ENCODE results near the gene FXYD3. TPM values are rescaled to one million over a fixed set of nuclear protein-coding genes. Genes with fewer than 3 reads are reported as not detected.

FXYD3 gene
- total RNA-seq: not detected
- polyA plus RNA-seq: not detected

- DNase-seq: no peak
- Mint-ChIP-seq H3K4me1 (peaks cover 3 to 8% (median 5%) of the 10 kb centered on the region in 4 donors), H3K27ac (peak within 1 kb of the TSS; percentile 26 to 64 (median 36)), H3K4me3 (peak within 1 kb of the TSS in 1 of 4 donors; percentile 41), H3K36me3 (no peaks in the 10 kb centered on the region), H3K9me3 (no peaks in the 10 kb centered on the region), H3K27me3 (peaks cover 5% of the 10 kb centered on the region)
- H3K27ac ChIP-seq (ENCODE audit: insufficient read depth, low read length, poor library complexity, severe bottlenecking): no peak within 1 kb of the TSS
- no peaks in the 10 kb centered on the region for H3K36me3 ChIP-seq (ENCODE audit: control insufficient read depth, insufficient read depth, low read length)
- H3K27me3 ChIP-seq (ENCODE audit: control insufficient read depth, insufficient read depth, low read length): no peaks in the 10 kb centered on the region
- no peaks in the 10 kb centered on the region for H3K9me3 ChIP-seq (ENCODE audit: control insufficient read depth in 2 of 2, low read length in 2 of 2)
- ATAC-seq (ENCODE audit: low read depth in 2 of 2): no peak
- H3K4me3 ChIP-seq (ENCODE audit: low read depth, low read length): no peak within 1 kb of the TSS
- peaks cover 6% of the 10 kb centered on the region for H3K4me1 ChIP-seq (ENCODE audit: control insufficient read depth, insufficient read depth, low read length, poor library complexity, severe bottlenecking)
Measured at GRCh38 chr19:35115177-35115951, at the start of gene FXYD3. FXYD3 (plus strand) TSS chr19:35115823; CDS start chr19:35119377, 3,554 bp downstream.

GRCh38 chr19:35066121-35066520 is 49.5 kb upstream of the FXYD3 start:
- Mint-ChIP-seq H3K4me3 (no peak overlapping the region), H3K27ac (no peak overlapping the region), H3K27me3 (peaks cover 11% of the 10 kb centered on the region), H3K9me3 (peaks cover 0 to 10% (median 0%) of the 10 kb centered on the region in 7 donors), H3K4me1 (peaks cover 0 to 7% (median 5%) of the 10 kb centered on the region in 4 donors), H3K36me3 (no peaks in the 10 kb centered on the region)
- Histone ChIP-seq H3K36me3 (ENCODE audit: control insufficient read depth, insufficient read depth, low read length) (no peaks in the 10 kb centered on the region), H3K4me1 (ENCODE audit: control insufficient read depth, insufficient read depth, low read length, poor library complexity, severe bottlenecking) (peaks cover 6% of the 10 kb centered on the region), H3K9me3 (ENCODE audit: control insufficient read depth in 2 of 2, low read length in 2 of 2) (peaks cover 4 to 7% of the 10 kb centered on the region in 2 experiments), H3K27ac (ENCODE audit: insufficient read depth, low read length, poor library complexity, severe bottlenecking) (no peak overlapping the region), H3K4me3 (ENCODE audit: low read depth, low read length) (no peak overlapping the region), H3K27me3 (ENCODE audit: control insufficient read depth, insufficient read depth, low read length) (peaks cover 4% of the 10 kb centered on the region)
- DNase-seq (no peak), ATAC-seq (ENCODE audit: low read depth in 2 of 2) (no peak)

- H3K4me3 ChIP-seq (ENCODE audit: low read depth, low read length): no peak overlapping the region
- DNase-seq (peak; percentile 75 to 86 (median 85)), ATAC-seq (ENCODE audit: low read depth in 2 of 2) (peak; percentile 84 to 85)
- peaks cover 4% of the 10 kb centered on the region for H3K27me3 ChIP-seq (ENCODE audit: control insufficient read depth, insufficient read depth, low read length)
- Mint-ChIP-seq H3K9me3 (peaks cover 0 to 10% (median 0%) of the 10 kb centered on the region in 7 donors), H3K4me3 (peak overlapping the region in 1 of 4 donors; percentile 41), H3K27me3 (peaks cover 11% of the 10 kb centered on the region), H3K36me3 (no peaks in the 10 kb centered on the region), H3K27ac (no peak overlapping the region), H3K4me1 (peaks cover 0 to 7% (median 5%) of the 10 kb centered on the region in 4 donors)
- no peak overlapping the region for H3K27ac ChIP-seq (ENCODE audit: insufficient read depth, low read length, poor library complexity, severe bottlenecking)
- peaks cover 4 to 7% of the 10 kb centered on the region in 2 experiments for H3K9me3 ChIP-seq (ENCODE audit: control insufficient read depth in 2 of 2, low read length in 2 of 2)
- H3K36me3 ChIP-seq (ENCODE audit: control insufficient read depth, insufficient read depth, low read length): no peaks in the 10 kb centered on the region
- peaks cover 6% of the 10 kb centered on the region for H3K4me1 ChIP-seq (ENCODE audit: control insufficient read depth, insufficient read depth, low read length, poor library complexity, severe bottlenecking)
Measured at GRCh38 chr19:35066691-35067563, 48.7 kb upstream of the FXYD3 start.

- Mint-ChIP-seq H3K4me1 (peaks cover 0 to 7% (median 5%) of the 10 kb centered on the region in 4 donors), H3K9me3 (peaks cover 0 to 10% (median 0%) of the 10 kb centered on the region in 7 donors), H3K27me3 (peaks cover 11% of the 10 kb centered on the region), H3K36me3 (no peaks in the 10 kb centered on the region), H3K4me3 (no peak overlapping the region), H3K27ac (no peak overlapping the region)
- Histone ChIP-seq H3K27ac (ENCODE audit: insufficient read depth, low read length, poor library complexity, severe bottlenecking) (no peak overlapping the region), H3K4me3 (ENCODE audit: low read depth, low read length) (no peak overlapping the region), H3K9me3 (ENCODE audit: control insufficient read depth in 2 of 2, low read length in 2 of 2) (peaks cover 4 to 7% of the 10 kb centered on the region in 2 experiments), H3K27me3 (ENCODE audit: control insufficient read depth, insufficient read depth, low read length) (peaks cover 4% of the 10 kb centered on the region), H3K4me1 (ENCODE audit: control insufficient read depth, insufficient read depth, low read length, poor library complexity, severe bottlenecking) (peaks cover 6% of the 10 kb centered on the region), H3K36me3 (ENCODE audit: control insufficient read depth, insufficient read depth, low read length) (no peaks in the 10 kb centered on the region)
- no peak for DNase-seq
- ATAC-seq (ENCODE audit: low read depth in 2 of 2): no peak
Measured at GRCh38 chr19:35068941-35069634, 46.5 kb upstream of the FXYD3 start.

GRCh38 chr19:35069696-35070095 is 45.9 kb upstream of the FXYD3 start:
- H3K4me3 Mint-ChIP-seq: no peak overlapping the region
- H3K36me3 ChIP-seq (ENCODE audit: control insufficient read depth, insufficient read depth, low read length): no peaks in the 10 kb centered on the region
- no peak overlapping the region for H3K27ac Mint-ChIP-seq
- no peak overlapping the region for H3K4me3 ChIP-seq (ENCODE audit: low read depth, low read length)
- peaks cover 0 to 10% (median 0%) of the 10 kb centered on the region in 7 donors for H3K9me3 Mint-ChIP-seq
- H3K27me3 ChIP-seq (ENCODE audit: control insufficient read depth, insufficient read depth, low read length): peaks cover 4% of the 10 kb centered on the region
- DNase-seq (no peak), ATAC-seq (ENCODE audit: low read depth in 2 of 2) (no peak)
- peaks cover 4 to 7% of the 10 kb centered on the region in 2 experiments for H3K9me3 ChIP-seq (ENCODE audit: control insufficient read depth in 2 of 2, low read length in 2 of 2)
- H3K27ac ChIP-seq (ENCODE audit: insufficient read depth, low read length, poor library complexity, severe bottlenecking): no peak overlapping the region
- peaks cover 11% of the 10 kb centered on the region for H3K27me3 Mint-ChIP-seq
- no peaks in the 10 kb centered on the region for H3K36me3 Mint-ChIP-seq
- H3K4me1 Mint-ChIP-seq: peaks cover 0 to 7% (median 5%) of the 10 kb centered on the region in 4 donors
- H3K4me1 ChIP-seq (ENCODE audit: control insufficient read depth, insufficient read depth, low read length, poor library complexity, severe bottlenecking): peaks cover 6% of the 10 kb centered on the region

GRCh38 chr19:35070471-35070870 is 45.2 kb upstream of the FXYD3 start:
- Histone ChIP-seq H3K9me3 (ENCODE audit: control insufficient read depth in 2 of 2, low read length in 2 of 2) (peaks cover 4 to 7% of the 10 kb centered on the region in 2 experiments), H3K36me3 (ENCODE audit: control insufficient read depth, insufficient read depth, low read length) (no peaks in the 10 kb centered on the region), H3K27ac (ENCODE audit: insufficient read depth, low read length, poor library complexity, severe bottlenecking) (no peak overlapping the region), H3K27me3 (ENCODE audit: control insufficient read depth, insufficient read depth, low read length) (peaks cover 4% of the 10 kb centered on the region), H3K4me3 (ENCODE audit: low read depth, low read length) (no peak overlapping the region), H3K4me1 (ENCODE audit: control insufficient read depth, insufficient read depth, low read length, poor library complexity, severe bottlenecking) (peaks cover 6% of the 10 kb centered on the region)
- H3K4me3 Mint-ChIP-seq: no peak overlapping the region
- H3K27me3 Mint-ChIP-seq: peaks cover 11% of the 10 kb centered on the region
- H3K27ac Mint-ChIP-seq: no peak overlapping the region
- peaks cover 0 to 10% (median 0%) of the 10 kb centered on the region in 7 donors for H3K9me3 Mint-ChIP-seq
- peaks cover 0 to 7% (median 5%) of the 10 kb centered on the region in 4 donors for H3K4me1 Mint-ChIP-seq
- DNase-seq: no peak
- no peak for ATAC-seq (ENCODE audit: low read depth in 2 of 2)
- no peaks in the 10 kb centered on the region for H3K36me3 Mint-ChIP-seq

- no peak for ATAC-seq (ENCODE audit: low read depth in 2 of 2)
- Mint-ChIP-seq H3K27me3 (peaks cover 8% of the 10 kb centered on the region), H3K36me3 (no peaks in the 10 kb centered on the region), H3K9me3 (peaks cover 0 to 8% (median 0%) of the 10 kb centered on the region in 7 donors), H3K27ac (no peak overlapping the region), H3K4me1 (no peaks in the 10 kb centered on the region), H3K4me3 (no peak overlapping the region)
- DNase-seq: no peak
- Histone ChIP-seq H3K4me3 (ENCODE audit: low read depth, low read length) (no peak overlapping the region), H3K9me3 (ENCODE audit: control insufficient read depth in 2 of 2, low read length in 2 of 2) (peaks cover 4 to 7% of the 10 kb centered on the region in 2 experiments), H3K27me3 (ENCODE audit: control insufficient read depth, insufficient read depth, low read length) (peaks cover 4% of the 10 kb centered on the region), H3K4me1 (ENCODE audit: control insufficient read depth, insufficient read depth, low read length, poor library complexity, severe bottlenecking) (no peaks in the 10 kb centered on the region), H3K27ac (ENCODE audit: insufficient read depth, low read length, poor library complexity, severe bottlenecking) (no peak overlapping the region), H3K36me3 (ENCODE audit: control insufficient read depth, insufficient read depth, low read length) (no peaks in the 10 kb centered on the region)
Measured at GRCh38 chr19:35073516-35073915, 42.1 kb upstream of the FXYD3 start.

Data from CD4-positive, CD25-positive, alpha-beta regulatory T cell (primary cell).